Limb (tissue), 2 donors: Measurements from ENCODE around the gene KPNA4.

ENCODE experiments used
- DNase-seq, 2 donors: peaks; one replicate each; pipeline ENCODE4 v3.0.0-alpha.2; 2016; ENCODE audit errors: extremely low spot score in 2 of 2

The KPNA4 gene

DNA sequence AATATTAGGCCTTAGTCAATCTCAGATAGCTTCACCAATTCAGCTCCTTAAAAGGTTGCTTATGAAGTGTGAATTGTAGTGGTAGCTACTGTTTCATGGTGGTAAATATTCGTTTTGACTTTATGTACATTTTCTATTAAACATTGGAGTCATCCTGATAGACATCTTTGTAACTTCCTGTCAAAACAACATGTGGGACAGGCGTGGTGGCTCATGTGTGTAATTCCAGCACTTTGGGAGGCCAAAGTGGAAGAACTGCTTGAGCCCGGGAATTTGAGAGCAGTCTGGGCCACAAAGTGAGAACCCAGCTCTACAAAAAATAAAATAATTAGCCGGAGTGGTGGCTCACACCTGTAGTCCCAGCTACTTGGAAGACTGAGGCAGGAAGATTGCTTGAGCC, 113.8 kb downstream of the KPNA4 start:
- DNase-seq, result no peak

DNA sequence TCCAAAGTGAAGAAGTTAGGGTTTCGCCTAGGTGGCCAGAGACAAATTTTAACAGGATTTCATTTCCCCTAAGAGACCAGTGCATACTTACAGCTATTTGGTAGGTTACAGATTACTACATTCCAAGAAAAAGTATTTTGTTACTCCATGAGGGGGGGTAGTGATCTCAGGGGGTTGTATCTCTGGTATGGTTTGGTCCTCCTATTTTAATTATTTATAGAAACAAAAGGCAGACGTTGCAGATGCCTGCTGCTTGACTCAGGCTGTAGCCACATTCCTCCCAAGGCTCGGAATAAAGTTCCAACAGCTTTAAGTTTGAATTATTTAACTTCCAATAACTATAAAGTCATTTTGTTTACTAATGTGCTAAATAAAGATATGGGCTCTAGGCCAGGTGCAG, 114.5 kb downstream of the KPNA4 start:
- DNase-seq, result no peak

DNA sequence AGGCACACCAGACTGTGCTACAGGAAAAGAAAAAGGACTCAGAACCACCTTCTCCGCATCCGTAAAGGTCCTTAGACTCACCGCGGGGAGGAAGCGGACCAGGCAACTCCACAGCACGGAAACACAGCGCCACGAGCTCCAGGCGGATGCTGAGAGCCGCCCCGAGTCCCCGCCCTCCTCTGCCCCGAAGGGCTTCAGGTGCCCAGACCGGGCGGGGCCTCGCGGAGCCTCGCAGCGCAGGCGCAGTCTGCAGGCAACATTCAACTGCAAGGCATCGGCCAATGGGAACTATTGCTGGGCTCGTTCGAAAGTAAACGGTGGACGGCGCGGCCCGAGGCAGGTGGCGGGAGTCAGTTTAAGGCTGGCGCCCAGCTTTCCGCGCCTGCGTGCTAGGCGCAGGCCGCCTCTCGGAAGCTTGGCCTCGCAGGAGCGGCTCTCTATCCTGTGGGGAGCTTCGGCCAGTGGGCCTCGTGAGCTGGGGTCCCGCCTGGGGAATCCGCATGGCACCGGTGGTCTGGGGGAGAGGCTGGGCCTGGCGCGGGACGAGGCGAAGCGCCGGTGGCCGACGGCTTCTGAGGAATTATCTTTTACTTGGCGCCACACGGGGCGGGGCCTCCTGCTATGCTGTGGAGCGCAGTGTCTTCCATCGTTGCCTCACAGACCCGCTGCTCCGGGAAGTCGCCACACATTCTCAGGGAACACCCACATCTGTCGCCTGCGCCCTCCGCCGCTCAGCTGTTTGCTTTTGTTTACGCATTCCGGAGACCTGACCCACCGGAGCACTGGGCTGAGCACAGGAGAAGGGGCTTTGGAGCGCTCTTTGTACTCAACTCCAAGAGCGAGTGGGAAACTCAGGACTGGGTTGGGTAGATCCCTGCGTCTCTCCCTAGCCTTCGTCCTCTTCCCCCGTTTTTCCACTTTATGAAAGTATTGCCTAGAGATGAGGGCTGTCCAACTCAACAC, 115.5 kb downstream of the KPNA4 start, which contains the start of gene TRIM59:
Gene TRIM59 (minus strand): TSS at position 151 of the 963 bp plus-strand sequence. CDS start 10,603 bp downstream, outside the sequence.
- DNase-seq, result peak; percentile 94 to 96

DNA sequence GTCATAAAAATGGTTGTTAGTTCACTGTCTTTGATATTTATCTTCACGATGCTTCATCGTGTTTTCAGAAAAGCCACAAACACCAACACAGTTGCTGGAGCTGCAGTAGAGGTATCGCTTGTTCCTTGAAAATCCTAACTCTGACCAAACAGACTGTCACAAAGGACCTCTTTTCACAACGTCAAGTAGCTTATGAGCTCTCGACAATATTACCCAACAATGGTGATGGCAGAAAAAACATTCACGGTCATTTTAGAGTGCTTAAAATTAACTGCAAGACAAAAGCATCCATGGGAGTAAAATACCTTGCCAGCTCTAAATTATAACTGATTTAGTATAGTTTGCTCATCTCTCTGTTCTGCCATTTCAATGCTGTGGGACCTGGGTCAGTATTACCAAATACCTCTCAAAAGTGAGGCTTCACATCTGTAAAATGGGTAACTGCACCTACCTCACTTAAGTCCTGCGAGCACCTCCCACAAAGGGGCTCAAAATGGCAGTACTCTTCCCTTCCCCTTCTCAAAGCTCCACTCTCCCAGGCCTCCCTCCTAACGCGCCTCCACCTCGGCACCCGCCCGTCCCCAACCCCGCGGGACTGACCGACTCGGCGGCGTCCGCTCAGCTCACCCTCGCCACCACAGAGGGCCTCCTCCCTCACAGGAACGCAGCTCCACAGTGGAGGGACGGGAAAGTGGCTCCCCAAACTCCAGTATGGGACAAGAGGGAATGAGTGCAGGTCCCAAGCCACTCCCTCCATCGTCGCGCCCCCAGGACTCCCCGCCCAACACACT, 116.3 kb downstream of the KPNA4 start:
- DNase-seq, result peak in 1 of 2 donors; percentile 42

DNA sequence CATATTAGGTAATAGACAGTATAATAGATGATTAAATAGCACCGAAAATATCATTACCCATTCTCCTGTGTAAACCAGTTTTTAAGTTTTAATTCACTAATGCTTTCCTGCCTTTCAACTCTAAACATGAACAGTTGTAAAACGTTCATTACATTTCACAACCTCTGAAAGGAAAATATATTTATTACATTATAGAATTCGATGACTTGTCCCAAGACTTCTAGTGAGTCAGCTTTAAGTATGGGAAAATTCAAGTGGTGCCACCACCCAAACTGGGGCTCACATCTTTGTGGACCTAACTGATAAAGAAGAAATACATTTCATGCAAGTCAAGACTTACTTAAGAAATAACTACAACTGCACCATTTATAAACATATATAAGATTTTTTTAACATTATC, 117.8 kb downstream of the KPNA4 start:
- DNase-seq, result no peak

DNA sequence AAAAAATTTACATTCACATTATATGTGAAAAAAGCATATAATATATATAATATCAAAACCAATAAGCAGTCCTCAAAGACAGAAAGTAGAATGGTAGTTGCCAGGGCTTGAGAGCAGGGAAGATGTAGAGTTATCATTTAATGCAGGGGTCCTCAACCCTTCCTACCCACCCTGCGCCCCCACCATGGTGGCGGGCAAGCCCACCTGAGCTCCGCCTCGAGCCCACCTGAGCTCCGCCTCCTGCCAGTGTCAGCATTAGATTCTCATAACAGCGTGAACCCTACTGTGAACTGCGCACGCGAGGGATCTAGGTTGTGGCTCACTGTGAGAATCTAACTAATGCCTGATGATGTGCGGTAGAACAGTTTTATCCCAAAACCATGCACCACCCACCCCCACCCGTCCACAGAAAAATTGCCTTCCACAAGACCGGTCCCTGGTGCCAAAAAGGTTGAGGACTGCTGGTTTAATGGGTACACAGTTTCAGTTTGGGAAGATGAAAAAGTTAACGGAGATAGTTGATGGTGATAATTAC, 118.8 kb downstream of the KPNA4 start:
- no peak for DNase-seq

DNA sequence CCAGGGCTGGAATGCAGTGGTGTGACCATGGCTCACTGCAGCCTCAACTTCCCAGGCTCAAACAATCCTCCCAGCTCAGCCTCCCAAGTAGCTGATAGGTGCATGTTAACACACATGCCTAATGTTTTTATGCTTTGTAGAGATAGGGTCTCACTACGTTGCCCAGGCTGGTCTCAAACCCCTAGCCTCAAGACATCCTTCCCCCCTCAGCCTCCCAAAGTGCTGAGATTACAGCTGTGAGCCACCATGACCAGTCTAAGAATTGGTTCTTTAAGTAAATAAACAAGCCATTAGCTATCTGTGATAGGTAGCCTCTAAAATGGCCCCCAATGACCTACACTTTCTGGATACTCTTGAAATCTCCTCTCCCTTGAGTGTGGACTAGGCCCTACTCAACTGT, 119.5 kb downstream of the KPNA4 start:
- DNase-seq, result no peak
